ENCODE measurements around the gene VAV1.

The VAV1 gene

DNA sequence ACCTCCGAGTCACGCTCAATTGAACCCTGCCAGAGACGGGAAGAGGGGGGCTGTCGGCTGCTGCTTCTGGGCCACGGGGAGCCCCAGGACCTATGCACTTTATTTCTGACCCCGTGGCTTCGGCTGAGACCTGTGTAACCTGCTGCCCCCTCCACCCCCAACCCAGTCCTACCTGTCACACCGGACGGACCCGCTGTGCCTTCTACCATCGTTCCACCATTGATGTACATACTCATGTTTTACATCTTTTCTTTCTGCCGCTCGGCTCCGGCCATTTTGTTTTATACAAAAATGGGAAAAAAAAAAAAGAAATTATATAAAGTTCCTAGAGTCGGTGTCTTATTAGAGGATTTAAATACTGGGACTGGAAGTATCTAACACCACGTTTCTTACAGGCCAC is 21.3 kb upstream of the VAV1 start:
- CTCF ChIA-PET = no interaction called here
- Histone ChIP-seq H3K4me1 (ENCODE audit: control extremely low read depth in 1 of 4, control insufficient read depth in 4 of 4, insufficient read depth in 4 of 4, low read length in 3 of 4) (peaks cover 0 to 13% (median 8%) of the 10 kb centered on the region in 4 experiments), H3K27ac (ENCODE audit: insufficient read depth in 1 of 2, low read depth in 1 of 2, low read length in 2 of 2, poor library complexity in 1 of 2, severe bottlenecking in 2 of 2) (no peak overlapping the region), H3K9me3 (ENCODE audit: control extremely low read depth in 1 of 5, control insufficient read depth in 4 of 5, insufficient read depth in 2 of 5, low read depth in 1 of 5, low read length in 4 of 5) (peaks cover 0 to 4% (median 0%) of the 10 kb centered on the region in 5 experiments), H3K36me3 (ENCODE audit: control insufficient read depth in 4 of 4, insufficient read depth in 4 of 4, low read length in 3 of 4) (peaks cover 0 to 22% (median 8%) of the 10 kb centered on the region in 4 experiments), H3K4me3 (ENCODE audit: control insufficient read depth in 1 of 7, extremely low read depth in 1 of 7, insufficient read depth in 4 of 7, low read depth in 2 of 7, low read length in 6 of 7) (no peak overlapping the region), H3K27me3 (replicated peaks in 2 of 5; ENCODE audit: control insufficient read depth in 4 of 5, insufficient read depth in 5 of 5, low read length in 4 of 5) (no peaks in the 10 kb centered on the region)
- POLR2A ChIA-PET = no interaction called here
- 99% methylated on average over 9 of the region's 16 CpGs for WGBS (ENCODE audit: insufficient coverage)
- no peak for DNase-seq

DNA sequence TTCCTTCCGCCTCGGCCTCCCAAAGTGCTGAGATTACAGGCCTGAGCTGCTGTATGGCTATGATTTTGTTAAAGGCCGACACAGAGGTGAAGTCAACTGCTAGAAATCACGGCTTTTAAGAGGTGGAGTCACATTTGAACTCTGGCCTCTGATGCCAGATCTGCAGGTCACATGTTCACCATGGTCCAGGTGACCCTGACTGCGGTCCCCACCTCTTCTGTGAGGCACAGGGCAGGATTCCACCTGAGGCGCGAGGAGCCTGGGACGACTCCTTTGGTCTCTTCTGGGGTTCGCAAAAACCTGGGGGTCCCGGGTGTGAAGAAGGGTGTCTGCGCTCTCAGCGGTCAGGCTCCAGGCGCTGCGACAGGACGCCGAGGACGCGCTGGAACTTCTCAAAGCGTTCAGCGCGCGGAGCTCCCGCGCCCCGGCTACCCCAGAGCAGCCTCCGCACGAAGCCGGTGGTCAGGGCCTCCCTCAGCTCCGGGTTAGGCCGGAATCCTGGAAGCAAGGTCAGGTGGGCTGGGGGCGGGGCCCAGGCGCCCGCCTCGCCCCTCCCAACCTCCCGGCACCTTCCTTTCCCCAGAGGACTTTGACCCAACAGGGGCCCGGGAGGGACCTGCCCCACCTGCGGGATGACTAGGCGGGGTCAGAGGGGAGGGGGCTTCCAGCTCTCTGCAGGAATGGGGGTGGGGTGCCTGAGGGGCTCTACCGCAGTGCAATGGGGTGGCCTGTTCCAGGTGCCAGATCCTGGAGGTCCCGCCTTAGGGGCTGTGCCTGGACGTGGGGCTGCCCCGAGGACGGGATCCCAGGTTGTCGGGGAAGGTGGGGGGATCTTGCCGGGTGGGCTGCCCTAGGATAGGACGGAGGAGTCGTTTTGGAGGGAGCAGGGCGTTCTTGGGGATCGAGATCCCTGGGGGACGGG is 20.0 kb upstream of the VAV1 start:
- Histone ChIP-seq H3K9me3 (ENCODE audit: control extremely low read depth in 1 of 5, control insufficient read depth in 4 of 5, insufficient read depth in 2 of 5, low read depth in 1 of 5, low read length in 4 of 5) (no peaks in the 10 kb centered on the region), H3K4me1 (ENCODE audit: control extremely low read depth in 1 of 4, control insufficient read depth in 4 of 4, insufficient read depth in 4 of 4, low read length in 3 of 4) (peaks cover 0 to 13% (median 8%) of the 10 kb centered on the region in 4 experiments), H3K27me3 (replicated peaks in 2 of 5; ENCODE audit: control insufficient read depth in 4 of 5, insufficient read depth in 5 of 5, low read length in 4 of 5) (no peaks in the 10 kb centered on the region), H3K4me3 (ENCODE audit: control insufficient read depth in 1 of 7, extremely low read depth in 1 of 7, insufficient read depth in 4 of 7, low read depth in 2 of 7, low read length in 6 of 7) (peak overlapping the region; percentile 6 to 78 (median 67)), H3K36me3 (ENCODE audit: control insufficient read depth in 4 of 4, insufficient read depth in 4 of 4, low read length in 3 of 4) (peaks cover 0 to 9% (median 2%) of the 10 kb centered on the region in 4 experiments), H3K27ac (ENCODE audit: insufficient read depth in 1 of 2, low read depth in 1 of 2, low read length in 2 of 2, poor library complexity in 1 of 2, severe bottlenecking in 2 of 2) (no peak overlapping the region)
- WGBS (ENCODE audit: insufficient coverage) = 80% methylated on average over 38 of the region's 50 CpGs
- DNase-seq = no peak
- POLR2A ChIA-PET = interaction anchor here (1.0 to 1.1 kb wide), 2 partner anchors 50 to 109 kb away, joined by 4 to 6 read pairs; no protein-coding TSS in a partner anchor
- CTCF ChIA-PET = interaction anchor here (0.5 to 1.6 kb wide), 4 partner anchors 14 to 159 kb away, joined by 3 to 6 read pairs (median 4); partner anchors contain the start of gene TRIP10

DNA sequence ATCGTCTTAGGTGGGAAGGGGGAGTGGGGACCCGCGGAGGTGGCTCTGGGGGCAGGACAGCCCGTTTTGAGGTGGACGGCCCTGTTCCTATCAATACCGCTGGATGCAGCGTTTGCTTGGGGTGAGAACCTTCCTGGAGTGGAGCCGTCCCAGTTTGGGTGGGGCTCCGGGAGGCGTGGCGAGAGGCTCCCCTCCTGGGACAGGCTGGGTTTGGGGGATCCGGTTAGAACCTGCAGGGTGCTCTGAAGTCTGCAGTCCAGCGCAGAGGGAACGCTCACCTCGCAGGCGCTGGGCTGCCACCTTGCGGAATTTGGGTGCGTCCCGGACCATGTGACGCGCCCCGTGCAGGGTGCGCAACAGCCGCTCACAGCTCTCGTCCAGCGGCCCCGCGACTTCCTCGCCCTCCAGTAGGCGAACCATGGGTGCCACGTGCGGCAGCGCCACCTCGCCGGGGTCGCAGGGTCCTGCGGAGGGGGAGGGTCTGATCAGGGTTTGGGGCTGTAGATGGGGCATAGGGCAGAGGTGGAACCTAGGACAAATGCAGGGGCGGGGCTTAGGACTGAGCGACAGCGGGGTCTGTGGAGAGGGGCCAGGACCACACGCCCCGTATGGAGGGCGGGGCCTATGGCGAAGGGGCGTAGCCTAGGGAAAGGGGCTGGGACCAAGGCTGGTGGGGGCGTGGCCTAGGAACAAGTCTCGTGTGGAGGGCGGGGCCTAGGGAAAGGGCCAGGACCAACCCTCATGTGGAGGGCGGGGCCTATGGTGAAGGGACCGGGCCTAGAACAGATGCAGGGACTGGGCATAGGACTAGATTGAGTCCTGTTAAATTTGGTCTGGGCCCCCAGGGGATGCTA is 19.1 kb upstream of the VAV1 start:
- CTCF ChIA-PET = interaction anchor here (1.0 to 2.2 kb wide), 5 partner anchors 10 to 49 kb away, joined by 3 to 6 read pairs (median 5); partner anchors contain the start of genes SH2D3A and TRIP10
- POLR2A ChIA-PET = interaction anchor here (1.0 to 1.1 kb wide), 2 partner anchors 50 to 108 kb away, joined by 4 to 6 read pairs; no protein-coding TSS in a partner anchor
- Histone ChIP-seq H3K36me3 (ENCODE audit: control insufficient read depth in 4 of 4, insufficient read depth in 4 of 4, low read length in 3 of 4) (peaks cover 0 to 5% (median 2%) of the 10 kb centered on the region in 4 experiments), H3K9me3 (ENCODE audit: control extremely low read depth in 1 of 5, control insufficient read depth in 4 of 5, insufficient read depth in 2 of 5, low read depth in 1 of 5, low read length in 4 of 5) (no peaks in the 10 kb centered on the region), H3K4me3 (ENCODE audit: control insufficient read depth in 1 of 7, extremely low read depth in 1 of 7, insufficient read depth in 4 of 7, low read depth in 2 of 7, low read length in 6 of 7) (peak overlapping the region; percentile 23 to 78 (median 67)), H3K27ac (ENCODE audit: insufficient read depth in 1 of 2, low read depth in 1 of 2, low read length in 2 of 2, poor library complexity in 1 of 2, severe bottlenecking in 2 of 2) (no peak overlapping the region), H3K4me1 (ENCODE audit: control extremely low read depth in 1 of 4, control insufficient read depth in 4 of 4, insufficient read depth in 4 of 4, low read length in 3 of 4) (peaks cover 0 to 13% (median 8%) of the 10 kb centered on the region in 4 experiments), H3K27me3 (replicated peaks in 2 of 5; ENCODE audit: control insufficient read depth in 4 of 5, insufficient read depth in 5 of 5, low read length in 4 of 5) (no peaks in the 10 kb centered on the region)
- WGBS (ENCODE audit: insufficient coverage) = under 1% methylated on average over 50 of the region's 50 CpGs
- DNase-seq = peak; percentile 91 to 95 (median 94)

DNA sequence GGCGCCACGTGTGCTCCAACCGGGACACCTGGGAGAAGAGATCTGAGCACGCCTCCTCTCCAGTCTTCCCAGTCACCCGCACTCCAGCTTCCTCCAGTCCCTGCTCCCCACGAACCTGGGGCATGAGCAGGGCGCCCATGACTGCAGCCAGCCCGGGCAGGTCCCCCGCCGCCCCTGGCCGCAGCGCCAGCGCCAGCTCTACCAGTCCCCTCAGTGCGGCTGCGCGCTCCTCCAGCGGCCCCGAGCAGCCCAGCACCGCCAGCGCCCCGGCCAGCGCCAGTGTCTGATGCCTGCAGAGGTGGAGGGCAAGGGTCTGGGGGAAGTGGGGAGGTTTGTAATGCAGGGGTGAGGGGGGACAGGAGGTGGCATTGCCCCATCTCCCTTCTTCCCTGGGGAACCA is 18.4 kb upstream of the VAV1 start:
- H3K36me3 ChIP-seq (ENCODE audit: control insufficient read depth in 4 of 4, insufficient read depth in 4 of 4, low read length in 3 of 4) = peaks cover 0 to 4% (median under 1%) of the 10 kb centered on the region in 4 experiments
- H3K4me3 ChIP-seq (ENCODE audit: control insufficient read depth in 1 of 7, extremely low read depth in 1 of 7, insufficient read depth in 4 of 7, low read depth in 2 of 7, low read length in 6 of 7) = peak overlapping the region in 2 of 7 experiments; percentile 57 to 78
- no peak overlapping the region for H3K27ac ChIP-seq (ENCODE audit: insufficient read depth in 1 of 2, low read depth in 1 of 2, low read length in 2 of 2, poor library complexity in 1 of 2, severe bottlenecking in 2 of 2)
- H3K4me1 ChIP-seq (ENCODE audit: control extremely low read depth in 1 of 4, control insufficient read depth in 4 of 4, insufficient read depth in 4 of 4, low read length in 3 of 4) = peaks cover 0 to 13% (median 8%) of the 10 kb centered on the region in 4 experiments
- DNase-seq = peak in 1 of 3 donors; percentile 24
- POLR2A ChIA-PET = no interaction called here
- H3K27me3 ChIP-seq (replicated peaks in 2 of 5; ENCODE audit: control insufficient read depth in 4 of 5, insufficient read depth in 5 of 5, low read length in 4 of 5) = no peaks in the 10 kb centered on the region
- H3K9me3 ChIP-seq (ENCODE audit: control extremely low read depth in 1 of 5, control insufficient read depth in 4 of 5, insufficient read depth in 2 of 5, low read depth in 1 of 5, low read length in 4 of 5) = no peaks in the 10 kb centered on the region
- CTCF ChIA-PET = interaction anchor here (1.1 to 2.2 kb wide), 4 partner anchors 9 to 49 kb away, joined by 3 to 6 read pairs (median 6); partner anchors contain the start of genes SH2D3A and TRIP10
- 95% methylated on average over 12 of the region's 22 CpGs for WGBS (ENCODE audit: insufficient coverage)

DNA sequence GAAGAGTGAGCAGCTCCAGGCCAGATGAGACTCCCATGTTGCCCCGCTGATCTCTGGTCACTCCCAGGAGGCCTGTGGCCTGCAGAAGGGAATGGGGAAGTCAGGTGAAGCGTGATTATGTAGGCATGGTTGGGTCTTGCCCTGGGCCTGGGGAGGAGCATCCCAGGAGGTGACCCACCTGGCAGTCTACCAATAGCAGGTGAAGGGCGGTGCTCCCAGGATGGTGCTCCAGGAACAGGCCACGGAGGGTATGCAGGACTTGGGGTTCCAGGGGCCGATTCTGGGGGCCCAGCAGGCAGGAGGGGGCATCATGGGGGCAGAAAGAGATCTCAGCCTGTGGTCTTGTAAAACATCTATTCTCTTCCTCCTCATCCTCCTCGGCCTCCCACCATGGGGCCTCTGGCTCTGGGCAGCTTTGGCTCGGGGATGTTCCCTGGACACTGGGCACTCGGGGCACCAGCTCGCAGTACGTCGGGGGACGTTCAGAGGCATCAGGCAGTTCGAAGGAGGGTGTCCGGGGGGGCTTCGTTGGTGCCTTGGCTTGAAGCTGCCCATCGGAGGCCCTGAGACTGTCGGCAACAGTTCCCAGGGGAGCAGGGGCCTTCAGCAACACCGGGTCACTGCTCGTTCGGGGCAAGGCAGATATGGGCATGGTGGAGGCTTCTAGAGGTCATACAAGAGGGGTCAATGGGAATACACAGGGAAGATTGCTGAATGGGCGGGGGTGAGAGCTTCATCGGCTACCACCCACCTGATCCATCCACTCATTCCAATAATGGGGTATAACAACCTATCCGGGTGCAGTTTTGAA is 17.6 kb upstream of the VAV1 start:
- H3K36me3 ChIP-seq (ENCODE audit: control insufficient read depth in 4 of 4, insufficient read depth in 4 of 4, low read length in 3 of 4) = peaks cover 0 to 4% (median 0%) of the 10 kb centered on the region in 4 experiments
- POLR2A ChIA-PET = no interaction called here
- H3K4me3 ChIP-seq (ENCODE audit: control insufficient read depth in 1 of 7, extremely low read depth in 1 of 7, insufficient read depth in 4 of 7, low read depth in 2 of 7, low read length in 6 of 7) = no peak overlapping the region
- CTCF ChIA-PET = interaction anchor here (1.1 to 2.2 kb wide), 4 partner anchors 9 to 18 kb away, joined by 3 to 8 read pairs (median 6); partner anchors contain the start of genes SH2D3A, TRIP10 and VAV1
- H3K9me3 ChIP-seq (ENCODE audit: control extremely low read depth in 1 of 5, control insufficient read depth in 4 of 5, insufficient read depth in 2 of 5, low read depth in 1 of 5, low read length in 4 of 5) = no peaks in the 10 kb centered on the region
- DNase-seq = no peak
- H3K27me3 ChIP-seq (replicated peaks in 2 of 5; ENCODE audit: control insufficient read depth in 4 of 5, insufficient read depth in 5 of 5, low read length in 4 of 5) = no peaks in the 10 kb centered on the region
- WGBS (ENCODE audit: insufficient coverage) = 97% methylated on average over 19 of the region's 23 CpGs
- no peak overlapping the region for H3K27ac ChIP-seq (ENCODE audit: insufficient read depth in 1 of 2, low read depth in 1 of 2, low read length in 2 of 2, poor library complexity in 1 of 2, severe bottlenecking in 2 of 2)
- H3K4me1 ChIP-seq (ENCODE audit: control extremely low read depth in 1 of 4, control insufficient read depth in 4 of 4, insufficient read depth in 4 of 4, low read length in 3 of 4) = peaks cover 0 to 13% (median 8%) of the 10 kb centered on the region in 4 experiments

DNA sequence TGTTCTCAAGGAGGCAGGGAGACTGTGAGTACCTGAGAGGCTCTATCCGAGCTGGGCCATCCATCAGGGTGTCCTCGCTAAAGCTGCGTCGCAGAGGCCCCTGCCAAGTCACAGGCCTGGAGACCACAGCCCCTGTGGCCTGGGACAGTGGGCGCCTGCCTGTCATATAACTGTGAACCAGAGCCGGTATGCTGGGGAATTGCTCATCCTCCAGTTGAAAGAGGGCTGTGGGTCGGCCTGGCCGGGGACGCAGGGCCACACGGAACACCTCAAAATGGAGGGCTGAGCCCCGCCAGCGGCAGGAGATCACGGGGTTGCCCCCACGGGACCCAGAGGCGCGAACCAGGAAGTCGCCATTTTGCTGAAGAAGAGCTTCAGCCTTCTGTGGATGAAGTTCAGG is 11.9 kb upstream of the VAV1 start:
- no peak overlapping the region for H3K27ac ChIP-seq (ENCODE audit: insufficient read depth in 1 of 2, low read depth in 1 of 2, low read length in 2 of 2, poor library complexity in 1 of 2, severe bottlenecking in 2 of 2)
- ChIA-PET POLR2A (no interaction called here), CTCF (interaction anchor here (0.7 to 2.1 kb wide), 5 partner anchors 11 to 108 kb away, joined by 3 to 6 read pairs (median 3); partner anchors contain the start of gene VAV1)
- over 99% methylated on average over 12 of the region's 17 CpGs for WGBS (ENCODE audit: insufficient coverage)
- no peaks in the 10 kb centered on the region for H3K9me3 ChIP-seq (ENCODE audit: control extremely low read depth in 1 of 5, control insufficient read depth in 4 of 5, insufficient read depth in 2 of 5, low read depth in 1 of 5, low read length in 4 of 5)
- DNase-seq = no peak
- H3K36me3 ChIP-seq (ENCODE audit: control insufficient read depth in 4 of 4, insufficient read depth in 4 of 4, low read length in 3 of 4) = no peaks in the 10 kb centered on the region
- H3K4me3 ChIP-seq (ENCODE audit: control insufficient read depth in 1 of 7, extremely low read depth in 1 of 7, insufficient read depth in 4 of 7, low read depth in 2 of 7, low read length in 6 of 7) = no peak overlapping the region
- peaks cover 0 to 1% (median under 1%) of the 10 kb centered on the region in 4 experiments for H3K4me1 ChIP-seq (ENCODE audit: control extremely low read depth in 1 of 4, control insufficient read depth in 4 of 4, insufficient read depth in 4 of 4, low read length in 3 of 4)
- H3K27me3 ChIP-seq (replicated peaks in 2 of 5; ENCODE audit: control insufficient read depth in 4 of 5, insufficient read depth in 5 of 5, low read length in 4 of 5) = no peaks in the 10 kb centered on the region
